Osteoblast (primary cell): ENCODE data around the gene SDCBP2. TPM values are rescaled to one million over a fixed set of nuclear protein-coding genes. Genes with fewer than 3 reads are reported as not detected.

Experiments used
- DNase-seq: peaks from one replicate; pipeline ENCODE4 v3.0.0; 2011; ENCODE audit warnings: low spot score, mixed read lengths; ENCODE audit not compliant: insufficient read length; ENCODE audit errors: missing footprints
- H2AFZ ChIP-seq: 2 replicates; pipeline ENCODE4 v1.6.0; 2011; ENCODE audit warnings: mild to moderate bottlenecking, low read length
- H3K27ac ChIP-seq: 2 replicates; pipeline ENCODE4 v1.5.1; 2011; ENCODE audit warnings: mild to moderate bottlenecking, low read depth, low read length, moderate library complexity
- H3K27me3 ChIP-seq: 2 replicates; pipeline ENCODE4 v1.6.0; 2012; ENCODE audit warnings: mild to moderate bottlenecking, control low read depth, inconsistent platforms, low read length, moderate library complexity; ENCODE audit not compliant: insufficient read depth
- H3K36me3 ChIP-seq: 2 replicates; pipeline ENCODE4 v1.5.1; 2011; ENCODE audit warnings: mild to moderate bottlenecking, low read length, control low read depth, moderate library complexity; ENCODE audit not compliant: insufficient read depth
- H3K4me1 ChIP-seq: 2 replicates; pipeline ENCODE4 v1.5.1; 2011; ENCODE audit warnings: mild to moderate bottlenecking, low read length, control low read depth, moderate library complexity; ENCODE audit not compliant: insufficient read depth
- H3K4me2 ChIP-seq: 2 replicates; pipeline ENCODE4 v1.6.0; 2011; ENCODE audit warnings: mild to moderate bottlenecking, low read length; ENCODE audit not compliant: insufficient read depth
- H3K4me3 ChIP-seq: fragments of 200-600 bp; sonication (generic); 3 replicates; pipeline ENCODE4 v1.5.1; 2012; ENCODE audit warnings: mild to moderate bottlenecking, low read length, inconsistent platforms; ENCODE audit not compliant: insufficient read depth
- H3K79me2 ChIP-seq: 2 replicates; pipeline ENCODE4 v1.6.0; 2012; ENCODE audit warnings: mild to moderate bottlenecking, low read length, control low read depth, inconsistent platforms; ENCODE audit not compliant: insufficient read depth
- H3K9me3 ChIP-seq: 2 replicates; pipeline ENCODE4 v1.5.1; 2011; ENCODE audit warnings: low read depth, low read length, control low read depth
- H4K20me1 ChIP-seq: 2 replicates; pipeline ENCODE4 v1.6.0; 2012; ENCODE audit warnings: mild to moderate bottlenecking, low read length, control low read depth; ENCODE audit not compliant: insufficient read depth
- total RNA-seq: library from RNA; depleted of rRNA; stranded (reverse); fragments of >200 nt; gene quantifications from 2 replicates; pipeline ENCODE4 v1.2.3, GENCODE V29; 2012
- TF ChIP-seq, protein P1 (sequence below): IDR thresholded peaks from 2 replicates; pipeline ENCODE4 v1.5.1; 2011; ENCODE audit warnings: mild to moderate bottlenecking, low read depth, low read length, moderate library complexity; ENCODE audit errors: extremely low read depth

Gene SDCBP2
- total RNA-seq, 1 donor = 2.2 TPM

DNA sequence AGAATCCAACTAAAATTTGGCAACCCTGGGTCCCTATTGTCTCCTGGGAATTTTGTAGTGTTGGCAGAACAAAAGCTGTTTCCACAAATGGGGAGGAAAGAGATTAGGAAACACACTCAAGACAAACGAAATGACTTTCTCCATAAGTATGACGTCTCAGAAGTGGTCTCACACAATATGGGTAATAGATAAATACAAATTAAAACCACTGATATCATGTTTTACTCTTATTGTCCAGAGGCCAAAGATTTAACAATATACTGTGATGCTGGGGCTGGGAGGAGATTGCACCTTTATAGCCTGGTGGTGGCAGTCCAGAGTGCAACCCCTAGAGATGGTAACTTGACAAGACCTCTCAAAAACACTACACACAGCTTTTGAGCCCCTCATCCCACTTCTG lies 45.3 kb upstream of the SDCBP2 start:
- no peak overlapping the region for H3K4me3 ChIP-seq
- peak overlapping the region; percentile 0 for H3K27ac ChIP-seq
- H4K20me1 ChIP-seq = peaks cover 69% of the 10 kb centered on the region
- H3K36me3 ChIP-seq = peaks cover 19% of the 10 kb centered on the region
- DNase-seq = no peak
- no peaks in the 10 kb centered on the region for H3K9me3 ChIP-seq
- no peak overlapping the region for H3K4me2 ChIP-seq
- peaks cover 84% of the 10 kb centered on the region for H3K79me2 ChIP-seq
- H3K27me3 ChIP-seq = no peaks in the 10 kb centered on the region
- H2AFZ ChIP-seq = no peak overlapping the region
- peaks cover 52% of the 10 kb centered on the region for H3K4me1 ChIP-seq
- TF ChIP-seq, protein P1, sequence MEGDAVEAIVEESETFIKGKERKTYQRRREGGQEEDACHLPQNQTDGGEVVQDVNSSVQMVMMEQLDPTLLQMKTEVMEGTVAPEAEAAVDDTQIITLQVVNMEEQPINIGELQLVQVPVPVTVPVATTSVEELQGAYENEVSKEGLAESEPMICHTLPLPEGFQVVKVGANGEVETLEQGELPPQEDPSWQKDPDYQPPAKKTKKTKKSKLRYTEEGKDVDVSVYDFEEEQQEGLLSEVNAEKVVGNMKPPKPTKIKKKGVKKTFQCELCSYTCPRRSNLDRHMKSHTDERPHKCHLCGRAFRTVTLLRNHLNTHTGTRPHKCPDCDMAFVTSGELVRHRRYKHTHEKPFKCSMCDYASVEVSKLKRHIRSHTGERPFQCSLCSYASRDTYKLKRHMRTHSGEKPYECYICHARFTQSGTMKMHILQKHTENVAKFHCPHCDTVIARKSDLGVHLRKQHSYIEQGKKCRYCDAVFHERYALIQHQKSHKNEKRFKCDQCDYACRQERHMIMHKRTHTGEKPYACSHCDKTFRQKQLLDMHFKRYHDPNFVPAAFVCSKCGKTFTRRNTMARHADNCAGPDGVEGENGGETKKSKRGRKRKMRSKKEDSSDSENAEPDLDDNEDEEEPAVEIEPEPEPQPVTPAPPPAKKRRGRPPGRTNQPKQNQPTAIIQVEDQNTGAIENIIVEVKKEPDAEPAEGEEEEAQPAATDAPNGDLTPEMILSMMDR = no peak

DNA sequence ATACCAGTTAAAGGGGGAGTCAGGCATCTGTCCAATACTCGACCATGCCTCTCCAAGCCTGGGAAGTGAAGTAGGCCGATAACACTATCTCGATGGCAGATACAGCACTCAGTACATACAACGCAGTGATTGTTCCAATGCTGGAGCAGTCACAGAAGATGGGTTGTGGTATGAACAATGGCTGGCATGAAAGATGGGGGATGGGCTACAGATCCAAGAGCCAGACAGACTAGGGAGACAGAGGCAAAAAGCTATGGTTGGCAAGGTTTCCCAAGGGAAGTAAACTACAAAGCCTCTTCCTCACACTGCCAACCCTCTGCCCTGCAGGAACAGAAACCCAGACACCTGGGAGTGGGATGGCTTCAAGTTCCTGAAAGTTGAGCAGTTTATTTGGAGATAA lies 44.7 kb upstream of the SDCBP2 start:
- H3K4me2 ChIP-seq = no peak overlapping the region
- H3K4me3 ChIP-seq = no peak overlapping the region
- no peak for DNase-seq
- peak overlapping the region; percentile 0 for H3K27ac ChIP-seq
- TF ChIP-seq, protein P1 = no peak
- H3K9me3 ChIP-seq = no peaks in the 10 kb centered on the region
- peaks cover 57% of the 10 kb centered on the region for H3K4me1 ChIP-seq
- H2AFZ ChIP-seq = no peak overlapping the region
- H3K79me2 ChIP-seq = peaks cover 82% of the 10 kb centered on the region
- H4K20me1 ChIP-seq = peaks cover 66% of the 10 kb centered on the region
- peaks cover 19% of the 10 kb centered on the region for H3K36me3 ChIP-seq
- no peaks in the 10 kb centered on the region for H3K27me3 ChIP-seq

DNA sequence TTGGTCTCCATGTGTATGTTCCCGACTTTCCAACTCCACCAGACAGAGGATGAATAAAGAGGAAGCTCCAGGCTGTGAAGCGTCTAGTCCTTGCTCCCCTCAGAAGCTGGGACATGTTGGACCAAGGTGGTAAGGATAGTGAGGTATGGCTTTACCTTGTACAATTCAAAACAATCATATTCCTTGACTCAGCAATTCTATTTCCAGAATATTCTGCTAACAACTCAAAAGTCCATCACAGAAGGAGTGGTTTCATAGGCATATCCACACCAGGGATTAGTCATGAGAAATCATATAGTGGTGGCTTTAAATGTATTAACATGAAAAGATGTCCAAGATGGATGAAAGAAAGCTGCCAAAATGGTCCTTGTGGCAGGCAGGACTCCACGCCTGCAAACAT lies 44.1 kb upstream of the SDCBP2 start:
- Histone ChIP-seq H4K20me1 (peaks cover 66% of the 10 kb centered on the region), H2AFZ (no peak overlapping the region), H3K9me3 (no peaks in the 10 kb centered on the region), H3K36me3 (peaks cover 22% of the 10 kb centered on the region), H3K79me2 (peaks cover 82% of the 10 kb centered on the region), H3K4me3 (no peak overlapping the region), H3K4me2 (no peak overlapping the region), H3K4me1 (peaks cover 58% of the 10 kb centered on the region), H3K27ac (no peak overlapping the region), H3K27me3 (no peaks in the 10 kb centered on the region)
- TF ChIP-seq, protein P1 = no peak
- DNase-seq = no peak

DNA sequence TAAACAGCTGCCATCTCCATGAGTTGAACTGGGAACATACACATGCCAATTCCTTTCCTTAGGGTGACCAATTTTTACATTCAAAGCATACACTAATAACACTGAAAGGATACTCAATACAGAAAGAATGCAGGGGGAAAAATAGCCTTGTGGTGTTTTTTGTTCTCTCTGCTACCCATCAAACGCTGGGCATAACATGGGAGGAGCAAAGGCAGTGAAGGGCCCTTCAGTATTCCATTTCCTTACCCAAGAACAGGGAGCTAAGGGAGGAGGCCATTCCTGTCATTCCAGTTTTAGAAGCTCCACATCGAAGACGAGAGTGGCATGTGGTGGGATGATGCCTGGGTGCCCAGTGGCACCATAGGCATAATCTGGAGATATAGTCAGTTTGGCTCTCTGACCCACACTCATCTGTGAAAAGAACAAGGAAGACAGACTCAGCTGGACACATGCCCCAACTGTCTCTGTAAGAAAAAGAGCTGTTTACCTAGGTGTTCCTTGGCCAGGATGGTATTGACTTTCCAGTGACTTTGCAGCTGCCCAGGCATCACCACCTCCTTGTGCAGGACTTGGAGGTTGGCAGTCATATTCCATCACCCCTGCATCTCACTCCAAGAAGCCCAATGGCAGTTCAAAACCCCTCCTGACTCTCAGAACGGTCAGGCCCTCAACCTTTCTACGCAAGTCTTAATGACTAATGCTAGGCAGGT lies 43.0 kb upstream of the SDCBP2 start:
- H3K4me2 ChIP-seq = no peak overlapping the region
- no peak overlapping the region for H2AFZ ChIP-seq
- H4K20me1 ChIP-seq = peaks cover 64% of the 10 kb centered on the region
- TF ChIP-seq, protein P1 = no peak
- H3K36me3 ChIP-seq = peaks cover 32% of the 10 kb centered on the region
- no peaks in the 10 kb centered on the region for H3K27me3 ChIP-seq
- H3K9me3 ChIP-seq = no peaks in the 10 kb centered on the region
- H3K27ac ChIP-seq = peak overlapping the region; percentile 55
- no peak for DNase-seq
- H3K4me3 ChIP-seq = no peak overlapping the region
- peaks cover 80% of the 10 kb centered on the region for H3K79me2 ChIP-seq
- H3K4me1 ChIP-seq = peaks cover 55% of the 10 kb centered on the region
